ENCODE measurements around the gene ADGRG4. TPM values are rescaled to one million over a fixed set of nuclear protein-coding genes. Genes with fewer than 3 reads are reported as not detected.

Gene ADGRG4
- total and polyA plus RNA-seq, 4 donors: under 0.01 to 0.10 (median 0.03) TPM

DNA sequence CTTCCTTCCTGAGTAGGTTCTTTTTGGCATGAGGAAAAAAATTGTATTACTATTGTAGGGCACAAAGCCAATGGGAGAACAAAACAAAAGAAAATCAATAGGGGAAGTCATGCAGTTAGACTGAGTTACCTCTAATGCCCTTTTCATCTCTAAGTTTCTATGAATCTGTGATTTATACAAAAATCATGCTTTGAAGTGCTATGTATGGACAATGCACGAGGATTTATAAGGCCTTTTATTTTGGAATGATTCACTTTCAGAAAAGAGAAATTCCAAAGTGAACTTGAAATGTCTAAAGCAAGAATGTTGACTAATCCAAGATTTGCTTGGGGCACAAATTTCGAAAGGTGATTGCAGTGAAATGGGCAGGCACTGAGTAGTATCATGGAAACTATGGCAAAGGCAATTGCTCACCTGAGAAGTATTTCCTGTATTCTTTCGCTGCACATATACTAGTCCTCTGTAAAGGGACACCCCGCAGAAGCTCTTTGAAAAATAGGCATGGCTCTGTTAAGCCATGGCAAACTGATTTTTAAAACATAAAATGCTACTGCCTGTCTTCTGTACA lies 52.8 kb downstream of the ADGRG4 start:
- no peaks in the 10 kb centered on the region for H3K4me1 ChIP-seq (ENCODE audit: control insufficient read depth, insufficient read depth, low read length)
- no peak for DNase-seq (ENCODE audit: low read depth in 4 of 6, low spot score in 6 of 6)
- no peak overlapping the region for H3K27ac ChIP-seq (ENCODE audit: low read depth, low read length)
- no peaks in the 10 kb centered on the region for H3K27me3 ChIP-seq (ENCODE audit: control insufficient read depth, insufficient read depth, low read length)
- H3K9me3 ChIP-seq (ENCODE audit: control insufficient read depth, insufficient read depth, low read length): no peaks in the 10 kb centered on the region
- H3K4me3 ChIP-seq (ENCODE audit: low read depth, low read length): no peak overlapping the region
- WGBS (ENCODE audit: insufficient coverage): 63% methylated on average over 3 of the region's 4 CpGs
- no peaks in the 10 kb centered on the region for H3K36me3 ChIP-seq (ENCODE audit: control insufficient read depth, insufficient read depth, low read length)

DNA sequence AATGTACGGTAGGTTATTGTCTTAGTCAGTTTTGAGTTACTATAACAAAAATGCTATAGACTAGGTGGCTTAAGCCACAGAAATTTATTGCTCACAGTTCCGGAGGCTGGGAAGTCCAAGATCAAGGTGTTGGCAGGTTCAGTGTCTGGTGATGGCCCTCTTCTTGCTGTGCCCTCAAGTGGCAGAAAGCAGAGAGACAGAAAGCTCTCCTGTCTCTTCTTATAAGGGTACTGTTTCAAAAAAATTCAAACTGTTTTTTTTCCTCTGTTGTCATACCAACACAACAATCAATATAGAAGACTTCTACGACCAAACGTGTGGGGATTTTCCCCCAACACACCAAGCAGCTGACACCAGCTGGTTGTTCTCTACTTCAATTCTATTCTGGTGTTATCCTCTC lies 53.4 kb downstream of the ADGRG4 start:
- H3K4me3 ChIP-seq (ENCODE audit: low read depth, low read length): no peak overlapping the region
- no peaks in the 10 kb centered on the region for H3K9me3 ChIP-seq (ENCODE audit: control insufficient read depth, insufficient read depth, low read length)
- H3K27ac ChIP-seq (ENCODE audit: low read depth, low read length): no peak overlapping the region
- DNase-seq (ENCODE audit: low read depth in 4 of 6, low spot score in 6 of 6): no peak
- no peaks in the 10 kb centered on the region for H3K27me3 ChIP-seq (ENCODE audit: control insufficient read depth, insufficient read depth, low read length)
- 69% methylated on average over 3 of the region's 4 CpGs for WGBS (ENCODE audit: insufficient coverage)
- no peaks in the 10 kb centered on the region for H3K4me1 ChIP-seq (ENCODE audit: control insufficient read depth, insufficient read depth, low read length)
- H3K36me3 ChIP-seq (ENCODE audit: control insufficient read depth, insufficient read depth, low read length): no peaks in the 10 kb centered on the region

DNA sequence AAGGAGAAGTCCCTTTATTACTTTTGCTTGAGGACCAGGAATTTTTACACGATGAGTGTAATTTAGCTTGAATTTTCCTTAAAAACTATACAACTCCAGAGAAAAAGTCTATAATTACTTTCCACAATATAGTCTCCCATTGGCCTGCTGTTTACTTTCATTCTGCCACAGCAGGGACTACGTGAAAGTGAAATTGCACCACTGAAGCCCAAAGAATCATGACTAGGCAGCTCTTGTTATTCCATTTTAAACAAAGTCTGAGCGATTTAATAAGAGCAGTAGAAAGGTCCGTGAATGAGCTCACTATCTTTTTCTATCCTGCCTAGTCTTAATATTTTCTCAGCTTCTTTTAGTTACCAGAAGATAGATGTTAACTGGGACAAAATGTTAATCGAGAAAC lies 68.6 kb downstream of the ADGRG4 start:
- Histone ChIP-seq H3K36me3 (ENCODE audit: control insufficient read depth, insufficient read depth, low read length) (no peaks in the 10 kb centered on the region), H3K4me1 (ENCODE audit: control insufficient read depth, insufficient read depth, low read length) (no peaks in the 10 kb centered on the region), H3K4me3 (ENCODE audit: low read depth, low read length) (no peak overlapping the region), H3K9me3 (ENCODE audit: control insufficient read depth, insufficient read depth, low read length) (no peaks in the 10 kb centered on the region), H3K27me3 (ENCODE audit: control insufficient read depth, insufficient read depth, low read length) (no peaks in the 10 kb centered on the region), H3K27ac (ENCODE audit: low read depth, low read length) (no peak overlapping the region)
- peak in 1 of 6 donors; percentile 18 for DNase-seq (ENCODE audit: low read depth in 4 of 6, low spot score in 6 of 6)
- WGBS (ENCODE audit: insufficient coverage): no CpG with 5 or more reads among the region's 5 CpGs

DNA sequence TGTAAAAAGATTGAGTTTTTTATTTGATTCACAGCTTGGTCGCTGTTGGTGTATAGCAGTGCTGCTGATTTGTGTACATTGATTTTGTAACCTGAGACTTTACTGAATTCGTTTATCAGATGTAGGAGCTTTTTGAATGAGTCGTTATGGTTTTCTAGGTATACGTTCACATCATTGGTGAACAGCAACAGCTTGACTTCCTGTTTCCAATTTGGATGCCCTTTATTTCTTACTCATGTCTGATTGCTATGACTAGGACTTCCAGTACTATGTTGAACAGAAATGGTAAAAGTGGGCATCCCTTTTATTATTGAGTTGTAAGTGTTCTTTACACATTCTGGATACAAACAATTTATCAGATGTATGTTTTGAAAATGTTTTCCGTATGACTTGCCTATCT lies 76.0 kb downstream of the ADGRG4 start:
- H3K27ac ChIP-seq (ENCODE audit: low read depth, low read length): no peak overlapping the region
- H3K4me1 ChIP-seq (ENCODE audit: control insufficient read depth, insufficient read depth, low read length): no peaks in the 10 kb centered on the region
- DNase-seq (ENCODE audit: low read depth in 4 of 6, low spot score in 6 of 6): no peak
- H3K9me3 ChIP-seq (ENCODE audit: control insufficient read depth, insufficient read depth, low read length): no peaks in the 10 kb centered on the region
- no peaks in the 10 kb centered on the region for H3K36me3 ChIP-seq (ENCODE audit: control insufficient read depth, insufficient read depth, low read length)
- no peak overlapping the region for H3K4me3 ChIP-seq (ENCODE audit: low read depth, low read length)
- WGBS (ENCODE audit: insufficient coverage): 63% methylated on average over 1 of the region's 5 CpGs
- no peaks in the 10 kb centered on the region for H3K27me3 ChIP-seq (ENCODE audit: control insufficient read depth, insufficient read depth, low read length)

DNA sequence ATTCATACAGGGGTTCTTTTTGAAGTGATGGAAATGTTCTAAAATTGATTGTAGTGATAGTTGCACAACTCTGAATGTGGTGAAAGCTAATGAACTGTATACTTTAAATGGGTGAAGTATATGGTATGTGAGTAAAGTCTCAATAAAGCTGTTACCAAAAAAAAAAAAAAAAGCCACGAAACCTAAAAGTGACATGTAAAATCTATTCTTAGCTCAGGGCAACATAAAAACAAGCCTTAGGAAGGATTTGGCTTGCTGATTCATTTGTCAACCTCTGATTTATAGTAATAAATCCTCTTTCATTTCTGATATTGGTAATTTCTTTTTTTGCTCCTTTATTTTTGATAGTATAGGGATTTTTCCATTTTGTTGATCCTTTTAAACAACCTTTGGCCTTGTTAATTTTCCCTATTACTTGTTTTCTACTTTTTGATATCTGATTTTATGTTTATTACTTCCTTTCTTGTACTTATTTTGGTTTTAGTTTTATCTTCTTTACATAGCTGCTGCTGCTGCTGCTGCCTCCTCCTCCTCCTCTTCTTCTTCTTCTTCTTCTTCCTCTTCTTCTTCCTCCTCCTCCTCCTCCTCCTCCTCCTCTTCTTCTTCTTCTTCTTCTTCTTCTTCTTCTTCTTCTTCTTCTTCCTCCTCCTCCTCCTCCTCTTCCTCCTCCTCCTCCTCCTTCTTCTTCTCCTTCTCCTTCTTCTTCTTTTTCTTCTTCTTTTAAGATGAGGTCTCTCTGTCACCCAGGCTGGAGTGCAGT lies 79.4 kb downstream of the ADGRG4 start:
- Histone ChIP-seq H3K36me3 (ENCODE audit: control insufficient read depth, insufficient read depth, low read length) (no peaks in the 10 kb centered on the region), H3K27me3 (ENCODE audit: control insufficient read depth, insufficient read depth, low read length) (no peaks in the 10 kb centered on the region), H3K4me3 (ENCODE audit: low read depth, low read length) (no peak overlapping the region), H3K9me3 (ENCODE audit: control insufficient read depth, insufficient read depth, low read length) (no peaks in the 10 kb centered on the region), H3K27ac (ENCODE audit: low read depth, low read length) (no peak overlapping the region), H3K4me1 (ENCODE audit: control insufficient read depth, insufficient read depth, low read length) (no peaks in the 10 kb centered on the region)
- no peak for DNase-seq (ENCODE audit: low read depth in 4 of 6, low spot score in 6 of 6)
- no CpG with 5 or more reads among the region's 1 CpG for WGBS (ENCODE audit: insufficient coverage)

DNA sequence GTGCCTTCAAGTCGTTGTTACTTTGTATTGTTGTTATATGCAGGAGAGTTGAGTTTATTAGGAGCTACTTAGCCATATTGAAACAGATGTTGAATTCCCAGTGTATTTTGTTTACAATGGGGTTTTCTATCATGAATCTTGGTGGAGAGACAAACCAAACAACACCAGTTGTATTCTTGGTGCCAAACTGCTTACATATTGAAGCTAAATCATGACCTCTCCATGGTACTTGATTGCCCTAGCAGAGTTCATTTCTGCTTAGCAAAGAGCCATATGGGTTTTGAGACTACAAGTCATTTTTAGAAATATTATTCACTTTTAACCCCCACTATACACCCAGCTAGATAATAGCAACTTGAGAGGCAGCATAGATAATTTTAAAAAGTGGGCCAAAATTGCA lies 85.4 kb downstream of the ADGRG4 start:
- Histone ChIP-seq H3K4me1 (ENCODE audit: control insufficient read depth, insufficient read depth, low read length) (no peaks in the 10 kb centered on the region), H3K9me3 (ENCODE audit: control insufficient read depth, insufficient read depth, low read length) (no peaks in the 10 kb centered on the region), H3K4me3 (ENCODE audit: low read depth, low read length) (no peak overlapping the region), H3K27ac (ENCODE audit: low read depth, low read length) (no peak overlapping the region), H3K36me3 (ENCODE audit: control insufficient read depth, insufficient read depth, low read length) (no peaks in the 10 kb centered on the region), H3K27me3 (ENCODE audit: control insufficient read depth, insufficient read depth, low read length) (no peaks in the 10 kb centered on the region)
- no CpG with 5 or more reads among the region's 1 CpG for WGBS (ENCODE audit: insufficient coverage)
- no peak for DNase-seq (ENCODE audit: low read depth in 4 of 6, low spot score in 6 of 6)

DNA sequence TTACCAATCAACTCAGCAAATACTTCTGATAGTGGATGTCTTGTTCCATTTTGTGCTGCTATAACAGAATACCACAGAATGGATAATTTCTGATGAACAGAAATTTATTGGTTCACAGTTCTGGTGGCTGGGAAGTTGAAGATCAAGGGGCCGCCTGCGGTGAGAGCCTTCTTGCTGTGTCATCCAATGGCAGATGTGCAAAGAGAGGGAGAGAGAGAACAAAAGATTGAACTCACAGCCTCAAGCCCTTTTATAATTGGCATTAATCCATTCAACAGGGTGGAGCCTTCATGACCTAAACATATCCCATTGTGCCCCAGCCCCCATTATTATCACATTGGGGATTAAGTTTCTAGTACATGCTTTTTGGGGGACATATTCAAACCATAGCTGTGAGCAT lies 86.1 kb downstream of the ADGRG4 start:
- no peak for DNase-seq (ENCODE audit: low read depth in 4 of 6, low spot score in 6 of 6)
- Histone ChIP-seq H3K4me3 (ENCODE audit: low read depth, low read length) (no peak overlapping the region), H3K27me3 (ENCODE audit: control insufficient read depth, insufficient read depth, low read length) (no peaks in the 10 kb centered on the region), H3K36me3 (ENCODE audit: control insufficient read depth, insufficient read depth, low read length) (no peaks in the 10 kb centered on the region), H3K4me1 (ENCODE audit: control insufficient read depth, insufficient read depth, low read length) (no peaks in the 10 kb centered on the region), H3K27ac (ENCODE audit: low read depth, low read length) (no peak overlapping the region), H3K9me3 (ENCODE audit: control insufficient read depth, insufficient read depth, low read length) (no peaks in the 10 kb centered on the region)
- 60% methylated on average over 2 of the region's 2 CpGs for WGBS (ENCODE audit: insufficient coverage)

DNA sequence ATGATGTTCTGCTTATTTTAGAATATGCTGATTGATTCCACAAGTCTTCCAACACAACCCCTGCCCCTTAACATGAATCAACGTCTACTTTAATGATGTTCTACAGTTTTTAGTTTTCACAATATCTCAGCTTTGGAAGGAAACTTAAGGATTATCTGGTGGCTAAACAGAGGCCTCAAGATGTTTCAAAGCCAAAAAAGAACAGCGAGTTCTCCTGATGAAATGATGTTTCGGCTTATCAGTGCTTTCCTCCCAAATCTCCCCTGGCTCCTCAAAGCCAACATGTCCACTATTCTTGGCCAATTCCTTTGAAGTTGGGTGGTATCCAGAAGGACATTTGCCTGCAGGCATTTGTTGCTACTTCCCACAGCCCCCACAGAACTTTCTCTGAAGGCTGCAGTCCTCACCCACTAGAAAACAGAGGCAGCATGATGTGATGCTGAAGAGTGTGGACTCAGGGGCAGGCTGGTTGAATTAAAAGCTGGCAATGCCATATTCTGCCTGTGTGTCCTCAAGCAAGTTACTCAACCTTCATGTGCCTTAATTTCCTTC lies 87.3 kb downstream of the ADGRG4 start:
- Histone ChIP-seq H3K27ac (ENCODE audit: low read depth, low read length) (no peak overlapping the region), H3K4me3 (ENCODE audit: low read depth, low read length) (no peak overlapping the region), H3K9me3 (ENCODE audit: control insufficient read depth, insufficient read depth, low read length) (no peaks in the 10 kb centered on the region), H3K36me3 (ENCODE audit: control insufficient read depth, insufficient read depth, low read length) (no peaks in the 10 kb centered on the region), H3K27me3 (ENCODE audit: control insufficient read depth, insufficient read depth, low read length) (no peaks in the 10 kb centered on the region), H3K4me1 (ENCODE audit: control insufficient read depth, insufficient read depth, low read length) (no peaks in the 10 kb centered on the region)
- 75% methylated on average over 1 of the region's 3 CpGs for WGBS (ENCODE audit: insufficient coverage)
- no peak for DNase-seq (ENCODE audit: low read depth in 4 of 6, low spot score in 6 of 6)

DNA sequence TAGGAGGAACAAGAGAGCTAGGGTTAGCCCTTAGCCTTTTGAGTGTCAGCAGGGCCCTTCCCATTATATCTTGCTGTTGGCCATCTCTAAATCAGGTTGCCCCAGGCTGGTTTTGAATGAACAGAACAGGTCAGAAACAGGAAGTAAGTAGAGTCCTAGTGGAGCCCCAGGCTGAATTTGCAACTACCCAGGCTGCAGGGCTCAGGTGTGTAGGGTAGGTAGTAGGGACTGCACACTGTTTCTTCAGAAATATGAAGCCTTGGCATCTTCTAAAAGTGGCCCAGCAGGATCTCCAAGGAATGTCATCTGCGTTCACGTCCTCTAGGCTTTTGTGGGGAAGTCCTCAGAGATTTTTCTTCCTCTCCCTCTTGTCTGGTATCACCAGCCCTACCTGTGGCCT lies 90.2 kb downstream of the ADGRG4 start:
- no peak overlapping the region for H3K27ac ChIP-seq (ENCODE audit: low read depth, low read length)
- no peaks in the 10 kb centered on the region for H3K36me3 ChIP-seq (ENCODE audit: control insufficient read depth, insufficient read depth, low read length)
- no peak for DNase-seq (ENCODE audit: low read depth in 4 of 6, low spot score in 6 of 6)
- no peaks in the 10 kb centered on the region for H3K4me1 ChIP-seq (ENCODE audit: control insufficient read depth, insufficient read depth, low read length)
- no peaks in the 10 kb centered on the region for H3K9me3 ChIP-seq (ENCODE audit: control insufficient read depth, insufficient read depth, low read length)
- H3K4me3 ChIP-seq (ENCODE audit: low read depth, low read length): no peak overlapping the region
- H3K27me3 ChIP-seq (ENCODE audit: control insufficient read depth, insufficient read depth, low read length): no peaks in the 10 kb centered on the region
- 78% methylated on average over 2 of the region's 2 CpGs for WGBS (ENCODE audit: insufficient coverage)

DNA sequence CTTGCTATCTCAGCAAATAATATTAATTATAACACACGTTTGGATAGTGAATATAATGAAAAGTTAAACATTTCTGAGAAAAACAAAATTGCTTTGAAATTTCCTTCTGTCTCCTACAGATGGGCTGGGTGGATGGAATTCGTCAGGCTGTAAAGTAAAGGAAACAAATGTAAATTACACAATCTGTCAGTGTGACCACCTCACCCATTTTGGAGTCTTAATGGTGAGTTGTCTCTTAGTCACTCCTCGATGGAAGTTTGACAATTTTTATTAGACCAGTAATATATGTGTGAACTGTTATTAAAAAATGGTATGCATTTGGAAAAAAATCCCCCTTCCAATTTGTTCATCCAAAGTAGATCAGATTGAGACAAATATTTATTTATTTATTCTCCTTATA lies 94.5 kb downstream of the ADGRG4 start:
- H3K36me3 ChIP-seq (ENCODE audit: control insufficient read depth, insufficient read depth, low read length): no peaks in the 10 kb centered on the region
- DNase-seq (ENCODE audit: low read depth in 4 of 6, low spot score in 6 of 6): no peak
- H3K4me3 ChIP-seq (ENCODE audit: low read depth, low read length): no peak overlapping the region
- WGBS (ENCODE audit: insufficient coverage): no CpG with 5 or more reads among the region's 3 CpGs
- H3K9me3 ChIP-seq (ENCODE audit: control insufficient read depth, insufficient read depth, low read length): no peaks in the 10 kb centered on the region
- no peak overlapping the region for H3K27ac ChIP-seq (ENCODE audit: low read depth, low read length)
- no peaks in the 10 kb centered on the region for H3K27me3 ChIP-seq (ENCODE audit: control insufficient read depth, insufficient read depth, low read length)
- no peaks in the 10 kb centered on the region for H3K4me1 ChIP-seq (ENCODE audit: control insufficient read depth, insufficient read depth, low read length)
